Midbrain (tissue), 1 donor: ENCODE data around the gene SNPH.
"Not testable (repeated sequence)": the region's sequence is repeated elsewhere in the genome, so short reads cannot be mapped to it uniquely, and the experiment has no call there.

Experiments
- DNase-seq: peaks from one replicate; lab custom pipeline; 2025; lab: John Stamatoyannopoulos, UW

The SNPH gene

GRCh38 chr20:1338801-1339200 lies 72.7 kb downstream of the SNPH start:
- DNase-seq = no peak

- no peak for DNase-seq
These were observed 75.6 kb downstream of the SNPH start for GRCh38 chr20:1341561-1342265.

GRCh38 chr20:1343446-1344124 lies 77.5 kb downstream of the SNPH start:
- DNase-seq = not testable (repeated sequence)

GRCh38 chr20:1345030-1345755 lies 79.1 kb downstream of the SNPH start:
- DNase-seq = no peak

GRCh38 chr20:1345756-1346093 lies 79.6 kb downstream of the SNPH start:
- no peak for DNase-seq

GRCh38 chr20:1346315-1346969 lies 80.3 kb downstream of the SNPH start:
- no peak for DNase-seq

- DNase-seq = no peak
These were observed 87.9 kb downstream of the SNPH start for GRCh38 chr20:1353956-1354355.

GRCh38 chr20:1357921-1358671 lies 92.0 kb downstream of the SNPH start:
- DNase-seq = no peak
